ENCODE data around the gene RPS19BP1.
A peak's percentile ranks its signal among the peaks of the same experiment; 100 is the strongest.
"Not testable (repeated sequence)": the region's sequence is repeated elsewhere in the genome, so short reads cannot be mapped to it uniquely, and the experiment has no call there.

RPS19BP1 gene

GRCh38 chr22:39527481-39527961, 5.0 kb downstream of the RPS19BP1 start:
- no peak for DNase-seq

- DNase-seq = peak; percentile 23 to 44
Observed at GRCh38 chr22:39526736-39527171, 5.8 kb downstream of the RPS19BP1 start.

- DNase-seq = peak in 1 of 2 experiments; percentile 10
Observed at GRCh38 chr22:39525658-39525975, 6.9 kb downstream of the RPS19BP1 start.

GRCh38 chr22:39524753-39525657, 7.5 kb downstream of the RPS19BP1 start:
- no peak for DNase-seq

- peak in 1 of 2 experiments; percentile 10 for DNase-seq
Observed at GRCh38 chr22:39524089-39524752, 8.3 kb downstream of the RPS19BP1 start.

- peak; percentile 37 to 54 for DNase-seq
Observed at GRCh38 chr22:39522567-39523300, 9.8 kb downstream of the RPS19BP1 start.

- not testable (repeated sequence) for DNase-seq
Observed at GRCh38 chr22:39522091-39522490, 10.5 kb downstream of the RPS19BP1 start.

- DNase-seq = peak; percentile 12 to 29
Observed at GRCh38 chr22:39521106-39521885, 11.3 kb downstream of the RPS19BP1 start.

- peak; percentile 90 to 92 for DNase-seq
Observed at GRCh38 chr22:39520226-39521105, 12.1 kb downstream of the RPS19BP1 start, which contains the start of gene ATF4. Gene ATF4 (plus strand): TSS chr22:39520562. CDS start chr22:39521446, 884 bp downstream.

GRCh38 chr22:39519681-39520225, 12.8 kb downstream of the RPS19BP1 start:
- peak; percentile 95 to 97 for DNase-seq

- DNase-seq = peak; percentile 49 to 54
Observed at GRCh38 chr22:39518996-39519680, 13.4 kb downstream of the RPS19BP1 start.

- no peak for DNase-seq
Observed at GRCh38 chr22:39518144-39518786, 14.3 kb downstream of the RPS19BP1 start.

GRCh38 chr22:39517470-39517869, 15.1 kb downstream of the RPS19BP1 start:
- no peak for DNase-seq

GRCh38 chr22:39515266-39516050, 17.1 kb downstream of the RPS19BP1 start:
- DNase-seq = no peak

- DNase-seq = peak; percentile 68 to 71
Observed at GRCh38 chr22:39514373-39514973, 18.1 kb downstream of the RPS19BP1 start.

- no peak for DNase-seq
Observed at GRCh38 chr22:39513791-39514190, 18.8 kb downstream of the RPS19BP1 start.

GRCh38 chr22:39512026-39512425, 20.5 kb downstream of the RPS19BP1 start:
- no peak for DNase-seq

GRCh38 chr22:39511226-39511625, 21.3 kb downstream of the RPS19BP1 start:
- DNase-seq = no peak
